Measurements from ENCODE around the gene LRMDA.

Gene LRMDA

GRCh38 chr10:75937823-75938222, 506.4 kb downstream of the LRMDA start:
- DNase-seq = no peak

DNA sequence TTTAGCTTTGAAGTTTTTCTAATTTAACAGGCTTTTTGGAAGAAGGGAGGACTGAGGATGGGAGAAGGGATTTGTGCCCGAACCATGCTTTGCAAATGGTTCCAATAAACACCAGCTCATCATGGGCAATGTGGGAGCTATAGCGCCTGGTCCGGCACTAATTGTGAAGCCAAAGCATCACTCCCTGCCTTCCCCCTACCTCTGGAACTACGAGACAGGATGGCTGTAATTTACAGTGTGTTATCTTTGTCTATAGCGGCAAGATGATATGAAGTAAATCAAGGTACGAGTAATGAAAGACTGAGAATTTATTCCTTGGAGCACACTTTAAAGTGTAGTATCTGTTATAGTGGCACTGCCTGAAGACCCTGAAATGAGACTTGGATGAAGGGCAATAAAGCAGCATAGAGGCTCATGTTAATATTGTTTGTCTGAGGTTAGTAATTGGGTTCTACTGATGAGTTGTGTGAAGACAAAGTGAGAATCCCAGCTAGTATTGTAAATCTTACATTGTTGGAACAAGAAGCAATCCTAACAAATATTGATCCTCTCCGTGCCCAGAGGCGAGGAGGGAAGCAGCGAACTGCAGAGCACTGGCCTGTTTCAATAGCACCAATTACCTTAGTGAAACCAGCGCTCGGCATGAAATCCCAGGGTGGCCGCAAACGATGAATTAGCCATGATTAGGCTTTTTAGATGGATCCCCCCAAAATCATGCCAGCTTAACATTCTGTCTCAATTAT, 507.1 kb downstream of the LRMDA start:
- no peak for DNase-seq

DNA sequence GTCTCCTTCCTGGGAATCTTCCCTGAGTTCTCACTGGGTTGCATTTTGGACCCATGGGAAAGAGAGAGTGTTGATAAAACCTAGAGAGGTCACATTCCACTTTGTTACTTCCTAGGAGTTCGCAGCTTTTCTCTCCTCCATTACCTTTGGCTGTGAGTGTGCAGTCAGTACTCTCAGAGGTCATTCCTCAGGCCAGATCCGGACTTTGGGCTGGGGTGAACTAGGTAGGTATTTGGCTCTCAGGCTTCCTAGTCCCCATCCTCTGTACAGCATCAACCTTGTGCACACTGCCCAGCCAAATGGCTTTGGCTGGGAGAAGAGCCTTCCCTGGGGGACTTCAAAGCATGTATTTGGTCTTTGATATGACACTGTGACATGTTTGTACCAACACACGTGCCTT, 508.1 kb downstream of the LRMDA start:
- DNase-seq = no peak

- DNase-seq = no peak
Measured at GRCh38 chr10:75940742-75941141, 509.3 kb downstream of the LRMDA start.

DNA sequence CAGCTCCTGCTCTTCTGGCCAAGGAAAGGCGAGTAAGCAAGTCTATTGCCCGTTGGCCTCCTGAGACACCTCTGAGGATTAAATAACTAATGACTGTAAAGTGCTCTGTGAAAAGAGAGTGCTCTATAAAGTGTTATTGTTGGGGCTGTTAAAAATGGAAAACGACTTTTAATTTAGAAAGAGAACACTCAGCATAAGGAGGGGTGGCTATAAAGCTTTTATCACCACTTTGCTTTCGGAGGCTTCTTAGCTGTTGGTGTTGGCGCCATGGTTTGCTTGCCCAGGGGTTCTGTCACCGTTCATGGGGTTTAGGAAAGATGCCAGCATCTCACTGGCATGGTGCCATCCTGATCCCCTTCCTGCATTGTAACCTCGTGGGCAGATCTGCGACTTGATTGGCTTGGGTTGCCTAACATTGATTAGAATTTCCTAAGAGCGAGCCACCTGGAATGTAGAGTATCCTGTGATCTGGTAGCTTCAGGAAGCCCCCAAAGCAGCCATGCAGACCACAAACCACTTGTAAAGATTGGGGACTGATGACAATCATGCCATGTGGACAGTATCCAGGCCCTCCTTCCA, 509.9 kb downstream of the LRMDA start:
- no peak for DNase-seq

GRCh38 chr10:75944061-75944460, 512.6 kb downstream of the LRMDA start:
- no peak for DNase-seq

DNA sequence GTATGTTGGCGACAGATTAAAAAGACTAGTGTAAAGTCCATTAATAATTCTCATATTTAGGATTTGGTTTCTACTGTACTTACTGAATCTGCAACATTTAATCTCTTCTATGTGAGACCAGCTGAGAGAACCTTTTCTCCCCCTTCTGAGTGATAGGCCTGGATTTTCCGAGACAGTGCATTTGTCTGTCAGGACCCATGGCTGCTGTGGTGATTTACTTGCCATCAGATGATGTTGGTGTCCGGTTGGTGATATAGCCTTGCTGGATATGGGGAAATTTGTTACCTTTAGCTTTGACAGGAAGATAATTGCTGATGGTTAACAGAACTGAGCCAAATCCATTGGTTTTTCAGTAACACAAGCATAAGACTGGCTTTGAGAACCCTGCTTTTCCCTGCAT, 517.2 kb downstream of the LRMDA start:
- no peak for DNase-seq

- DNase-seq = no peak
Measured at GRCh38 chr10:75950307-75950706, 518.9 kb downstream of the LRMDA start.

DNA sequence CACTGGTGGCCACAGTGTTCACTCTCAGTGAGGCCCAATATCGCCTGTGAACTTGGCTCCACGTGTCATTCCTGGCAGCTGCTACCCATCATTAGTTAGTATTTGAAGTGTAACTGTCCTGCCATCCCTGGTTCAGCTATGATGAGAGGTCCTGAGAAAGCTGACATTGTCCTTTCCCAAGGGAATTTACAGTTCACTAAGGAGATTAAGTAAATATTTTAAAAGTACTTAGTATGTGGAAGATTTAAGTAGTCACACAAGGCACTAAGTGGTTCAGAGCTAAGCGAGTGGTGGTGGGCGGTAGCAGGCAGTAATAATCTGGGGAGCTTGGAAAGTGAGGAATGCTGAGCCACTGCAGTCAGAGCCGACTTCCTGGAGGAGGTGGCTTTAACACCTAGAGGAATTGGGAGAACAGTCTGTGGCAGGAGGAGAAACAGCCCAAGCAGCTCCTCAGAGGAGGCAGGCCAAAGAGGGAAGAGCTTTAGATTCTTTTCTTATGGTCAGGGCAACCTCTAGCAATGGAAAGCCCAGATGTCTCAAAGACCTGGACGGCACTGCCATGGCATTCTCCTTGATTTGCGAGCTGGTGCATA, 519.7 kb downstream of the LRMDA start:
- no peak for DNase-seq

- DNase-seq = no peak
Measured at GRCh38 chr10:75951627-75952026, 520.2 kb downstream of the LRMDA start.

DNA sequence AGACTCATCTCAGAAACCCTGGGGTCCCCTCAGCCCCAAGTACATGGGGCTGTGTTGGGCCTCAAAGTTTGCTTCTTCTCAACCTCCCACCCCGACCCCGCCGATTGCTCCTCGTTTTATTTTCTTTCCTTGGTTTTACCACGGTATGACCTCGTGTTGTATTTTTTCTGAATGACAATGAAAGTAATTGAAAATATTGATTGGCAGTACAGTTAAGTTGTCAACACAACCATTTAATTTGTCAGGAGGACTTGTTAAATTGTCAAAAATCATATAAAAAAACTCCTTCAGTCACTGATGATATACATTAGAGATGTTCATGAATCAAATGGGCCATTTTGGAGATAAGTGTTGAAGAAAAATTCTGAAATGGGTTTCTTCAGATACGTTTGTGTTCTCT, 520.7 kb downstream of the LRMDA start:
- no peak for DNase-seq

DNA sequence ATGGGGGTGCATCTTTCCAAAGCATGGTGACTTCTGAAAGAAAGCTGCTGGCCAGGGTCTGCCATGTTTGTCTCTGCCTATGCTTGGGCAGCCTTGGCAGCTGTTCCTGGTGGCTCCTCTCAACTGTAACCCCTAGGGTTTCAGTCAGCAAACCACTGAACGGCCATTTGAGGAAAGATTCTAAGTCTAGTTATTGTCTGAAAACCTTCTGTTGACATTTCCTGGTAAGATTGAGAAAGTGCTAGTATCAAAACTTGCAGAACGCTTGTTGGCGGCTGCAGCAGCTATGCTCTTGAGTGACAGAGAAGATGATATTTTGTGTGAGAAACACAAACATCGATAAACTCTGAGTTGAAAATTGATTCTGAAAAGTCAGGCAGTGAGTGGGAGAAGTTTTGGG, 523.1 kb downstream of the LRMDA start:
- no peak for DNase-seq

DNA sequence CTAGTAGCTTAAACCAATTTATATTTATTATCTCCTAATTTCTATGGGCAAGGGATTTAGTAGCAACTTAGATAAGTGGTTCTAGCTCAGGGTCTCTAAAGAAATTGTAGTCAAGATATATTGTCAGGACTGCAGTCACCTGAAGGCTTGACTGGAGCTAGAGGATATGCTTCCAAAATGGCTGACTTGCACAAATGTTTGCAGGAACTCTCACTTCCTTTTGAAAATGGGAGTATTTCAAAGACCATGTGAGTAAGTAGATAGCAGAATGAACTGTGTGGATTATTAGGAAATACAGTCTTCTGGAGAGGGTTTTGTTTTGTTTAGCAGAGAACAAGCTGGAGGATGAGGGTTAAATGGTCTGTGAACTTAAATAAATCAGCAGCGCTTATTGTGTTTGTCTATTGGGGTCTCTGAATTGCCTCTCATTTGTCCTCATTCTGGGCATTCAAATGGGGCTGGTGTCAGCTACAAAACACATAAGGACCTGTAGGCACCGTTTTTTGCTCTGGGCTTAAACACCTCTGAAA, 524.6 kb downstream of the LRMDA start:
- DNase-seq = no peak

DNA sequence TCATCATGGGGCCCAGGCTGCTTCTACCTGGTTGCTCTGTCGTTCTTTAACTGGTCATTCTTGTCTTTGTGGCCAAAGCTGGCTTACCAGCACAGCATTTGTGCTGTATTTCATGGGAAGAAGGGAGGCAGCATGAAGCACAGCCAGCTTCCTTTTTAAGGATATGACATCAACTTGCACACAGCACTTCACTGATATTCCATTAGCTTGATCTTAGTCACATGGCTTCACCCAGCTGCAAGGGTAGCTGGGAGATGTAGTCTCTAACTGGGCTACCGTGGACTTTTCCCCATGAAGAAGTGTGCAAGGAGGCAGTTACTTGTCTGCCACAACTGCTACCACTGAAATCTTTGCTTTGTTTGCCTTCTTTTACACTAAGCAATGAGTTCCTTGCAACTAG, 525.2 kb downstream of the LRMDA start:
- DNase-seq = no peak

GRCh38 chr10:75957314-75958120, 526.1 kb downstream of the LRMDA start:
- DNase-seq = no peak

DNA sequence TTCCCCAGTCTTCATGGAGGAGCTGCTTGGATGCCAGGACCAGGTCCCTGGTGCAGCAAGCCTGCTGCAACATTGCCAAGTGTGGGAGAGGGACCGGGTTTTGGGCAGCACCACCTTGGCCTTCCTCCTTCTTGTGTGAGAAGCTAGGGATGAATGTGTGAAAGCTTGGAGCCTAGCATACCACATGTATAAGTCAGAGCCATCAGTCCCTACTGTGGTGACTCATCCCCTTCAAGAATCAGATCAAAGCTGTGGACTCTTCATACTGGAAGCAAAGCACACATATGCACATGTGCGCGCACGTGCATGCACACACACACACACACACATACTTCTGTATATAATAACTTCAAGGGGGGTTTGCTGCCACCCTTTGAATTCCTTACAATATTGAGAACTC, 527.8 kb downstream of the LRMDA start:
- no peak for DNase-seq

GRCh38 chr10:75959912-75960311, 528.5 kb downstream of the LRMDA start:
- DNase-seq = no peak

DNA sequence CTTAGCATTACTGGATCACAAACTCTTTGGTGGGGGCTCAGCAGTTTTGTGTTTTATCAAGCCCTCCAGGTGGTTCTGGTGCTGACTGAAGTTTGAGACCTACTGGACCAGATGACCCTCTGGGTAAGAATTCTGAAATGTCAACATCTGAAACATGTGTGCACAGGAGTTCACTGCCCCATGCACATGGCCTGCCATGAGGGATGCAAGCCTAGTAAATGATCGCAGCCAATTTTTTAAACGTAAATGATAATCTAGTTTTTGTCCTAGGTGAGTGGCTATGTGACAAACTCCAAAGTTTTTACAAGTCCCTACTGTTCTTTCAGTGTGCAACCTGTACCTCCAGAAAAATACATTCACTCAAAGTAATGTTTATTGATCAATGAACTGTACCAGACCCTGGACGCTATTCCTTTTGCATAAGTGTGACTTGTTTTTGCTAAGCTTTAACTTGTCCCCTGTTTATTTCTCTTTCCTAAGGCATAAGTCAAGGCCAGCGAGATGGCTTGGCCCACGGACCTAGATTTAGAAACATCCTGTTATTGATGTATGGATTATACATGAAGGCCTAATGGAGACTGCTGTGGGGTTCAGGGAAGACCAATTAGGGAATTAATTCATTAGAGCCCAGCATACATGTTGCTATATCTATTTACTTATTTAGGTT, 531.1 kb downstream of the LRMDA start:
- no peak for DNase-seq

GRCh38 chr10:75967491-75967890, 536.1 kb downstream of the LRMDA start:
- DNase-seq = no peak

DNA sequence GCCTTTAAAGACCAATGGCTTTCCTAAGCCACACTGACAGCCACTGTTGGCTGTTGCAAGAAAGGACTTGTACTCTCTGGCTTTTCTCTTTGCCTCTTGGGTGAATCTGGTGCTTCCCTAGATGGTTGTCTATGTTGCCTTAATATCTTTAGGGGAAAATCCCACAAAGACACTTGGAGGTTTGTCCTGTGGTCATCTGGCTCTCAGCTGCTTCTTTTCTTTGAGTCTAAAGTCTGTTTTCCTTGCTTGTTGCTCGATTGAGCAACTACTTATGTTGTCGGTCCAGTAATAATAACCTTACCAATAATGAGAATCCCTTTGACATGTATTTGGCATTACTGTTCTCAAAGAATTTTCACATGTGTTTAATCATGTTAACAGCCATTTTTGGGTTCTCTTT, 537.6 kb downstream of the LRMDA start:
- no peak for DNase-seq

DNA sequence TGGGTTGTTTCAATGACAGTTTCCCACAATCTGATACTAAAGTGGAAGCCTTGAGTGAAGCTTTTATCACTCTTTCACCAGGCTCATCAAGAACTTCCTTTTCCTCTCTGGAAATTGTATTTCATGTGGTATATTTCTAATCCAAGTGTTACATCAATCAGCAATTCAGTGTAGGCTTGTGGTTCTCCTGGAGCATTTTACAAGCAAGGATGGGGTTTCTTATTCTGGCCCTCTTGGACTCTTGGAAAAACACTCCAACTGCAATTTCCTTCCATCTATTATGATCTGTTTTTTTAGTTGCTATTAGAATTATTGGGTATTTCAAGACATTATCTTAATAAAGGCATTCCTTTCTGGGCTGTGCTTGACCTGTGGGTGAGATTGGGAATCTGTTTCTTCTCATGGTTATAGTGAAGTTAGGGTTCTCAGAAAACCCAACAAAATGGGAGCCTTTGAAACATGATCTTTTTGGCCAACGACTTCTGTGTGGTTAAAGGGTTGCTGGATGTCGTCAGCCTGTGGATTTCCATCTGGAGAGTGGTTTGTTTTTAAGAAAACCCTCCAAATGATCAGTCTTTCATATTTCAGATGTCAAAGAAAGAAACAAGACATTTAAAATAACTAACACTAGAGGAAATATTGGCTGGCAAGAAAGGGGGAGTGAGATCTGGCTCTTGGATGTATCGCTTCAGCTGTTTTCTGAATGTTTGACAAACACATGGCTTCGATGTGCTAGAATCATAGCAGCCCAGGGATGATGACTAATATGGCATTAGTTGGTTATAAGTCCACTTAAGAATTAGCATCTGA, 540.2 kb downstream of the LRMDA start:
- no peak for DNase-seq

All from NCI-H526 (cell line).